HG03280 (cell line): ENCODE results near the gene PCDHA9.
"Not testable (repeated sequence)": the region's sequence is repeated elsewhere in the genome, so short reads cannot be mapped to it uniquely, and the experiment has no call there.

Experiments used
- ATAC-seq: cut with Tn5 transposase; IDR thresholded peaks from one replicate; pipeline ENCODE4 v1.9.1; 2021; ENCODE audit warnings: mild to moderate bottlenecking, moderate library complexity; ENCODE audit not compliant: unreplicated experiment

Gene PCDHA9

GRCh38 chr5:140835622-140836510, 12.3 kb upstream of the PCDHA9 start:
- ATAC-seq: no peak

- no peak for ATAC-seq
Measured at GRCh38 chr5:140840978-140841962, 6.9 kb upstream of the PCDHA9 start, which contains the start of gene PCDHA8. Gene PCDHA8 (plus strand): TSS chr5:140841187. CDS start chr5:140841322, 135 bp downstream.

DNA sequence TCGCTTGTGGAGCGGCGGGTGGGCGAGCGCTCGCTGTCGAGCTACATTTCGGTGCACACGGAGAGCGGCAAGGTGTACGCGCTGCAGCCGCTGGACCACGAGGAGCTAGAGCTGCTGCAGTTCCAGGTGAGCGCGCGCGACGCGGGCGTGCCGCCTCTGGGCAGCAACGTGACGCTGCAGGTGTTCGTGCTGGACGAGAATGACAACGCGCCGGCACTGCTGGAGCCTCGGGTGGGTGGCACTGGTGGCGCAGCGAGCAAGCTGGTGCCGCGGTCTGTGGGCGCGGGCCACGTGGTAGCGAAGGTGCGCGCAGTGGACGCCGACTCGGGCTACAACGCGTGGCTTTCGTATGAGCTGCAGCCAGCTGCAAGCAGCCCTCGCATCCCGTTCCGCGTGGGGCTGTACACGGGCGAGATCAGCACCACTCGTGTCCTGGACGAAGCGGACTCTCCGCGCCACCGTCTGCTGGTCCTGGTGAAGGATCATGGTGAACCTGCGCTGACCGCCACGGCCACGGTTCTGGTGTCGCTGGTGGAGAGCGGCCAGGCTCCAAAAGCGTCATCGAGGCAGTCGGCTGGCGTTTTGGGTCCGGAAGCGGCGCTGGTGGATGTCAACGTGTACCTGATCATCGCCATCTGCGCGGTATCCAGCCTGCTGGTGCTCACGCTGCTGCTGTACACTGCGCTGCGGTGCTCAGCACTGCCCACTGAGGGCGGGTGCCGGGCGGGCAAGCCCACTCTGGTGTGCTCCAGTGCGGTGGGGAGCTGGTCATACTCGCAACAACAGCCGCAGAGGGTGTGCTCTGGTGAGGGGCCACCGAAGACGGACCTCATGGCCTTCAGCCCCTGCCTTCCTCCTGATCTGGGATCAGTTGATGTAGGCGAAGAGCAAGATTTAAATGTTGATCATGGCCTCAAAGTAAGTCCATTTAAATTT, 5.1 kb upstream of the PCDHA9 start:
- no peak for ATAC-seq

- not testable (repeated sequence) for ATAC-seq
Measured at GRCh38 chr5:140849831-140850634, 1.9 kb downstream of the PCDHA9 start.

DNA sequence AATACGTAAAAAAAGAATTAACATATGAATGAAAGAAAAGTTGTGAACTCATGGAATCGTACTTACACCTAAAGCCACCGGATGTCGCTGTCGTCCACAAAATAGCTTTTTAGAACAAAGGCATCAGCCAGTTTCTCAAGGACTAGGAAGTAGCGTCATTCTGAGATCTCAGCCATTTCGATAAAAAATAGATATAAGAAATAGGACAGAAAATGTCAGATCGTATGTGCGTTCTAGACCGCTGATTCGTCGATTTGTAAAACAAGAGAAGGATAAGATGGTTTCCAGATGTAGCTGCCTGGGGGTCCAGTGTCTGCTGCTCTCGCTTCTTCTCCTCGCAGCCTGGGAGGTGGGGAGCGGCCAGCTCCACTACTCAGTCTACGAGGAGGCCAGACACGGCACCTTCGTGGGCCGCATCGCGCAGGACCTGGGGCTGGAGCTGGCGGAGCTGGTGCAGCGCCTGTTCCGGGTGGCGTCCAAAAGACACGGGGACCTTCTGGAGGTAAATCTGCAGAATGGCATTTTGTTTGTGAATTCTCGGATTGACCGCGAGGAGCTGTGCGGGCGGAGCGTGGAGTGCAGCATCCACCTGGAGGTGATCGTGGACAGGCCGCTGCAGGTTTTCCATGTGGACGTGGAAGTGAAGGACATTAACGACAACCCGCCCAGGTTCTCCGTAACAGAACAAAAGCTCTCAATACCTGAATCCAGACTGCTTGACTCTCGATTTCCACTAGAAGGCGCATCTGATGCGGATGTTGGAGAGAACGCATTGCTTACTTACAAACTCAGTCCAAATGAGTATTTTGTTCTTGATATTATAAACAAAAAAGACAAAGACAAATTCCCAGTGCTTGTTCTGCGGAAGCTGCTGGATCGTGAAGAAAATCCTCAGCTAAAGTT, 7.8 kb downstream of the PCDHA9 start, which contains the start of gene PCDHA10:
TSS of gene PCDHA10 (plus strand) at position 126 of the 903 bp plus-strand sequence. CDS start at position 278, 152 bp downstream.
- ATAC-seq: no peak

DNA sequence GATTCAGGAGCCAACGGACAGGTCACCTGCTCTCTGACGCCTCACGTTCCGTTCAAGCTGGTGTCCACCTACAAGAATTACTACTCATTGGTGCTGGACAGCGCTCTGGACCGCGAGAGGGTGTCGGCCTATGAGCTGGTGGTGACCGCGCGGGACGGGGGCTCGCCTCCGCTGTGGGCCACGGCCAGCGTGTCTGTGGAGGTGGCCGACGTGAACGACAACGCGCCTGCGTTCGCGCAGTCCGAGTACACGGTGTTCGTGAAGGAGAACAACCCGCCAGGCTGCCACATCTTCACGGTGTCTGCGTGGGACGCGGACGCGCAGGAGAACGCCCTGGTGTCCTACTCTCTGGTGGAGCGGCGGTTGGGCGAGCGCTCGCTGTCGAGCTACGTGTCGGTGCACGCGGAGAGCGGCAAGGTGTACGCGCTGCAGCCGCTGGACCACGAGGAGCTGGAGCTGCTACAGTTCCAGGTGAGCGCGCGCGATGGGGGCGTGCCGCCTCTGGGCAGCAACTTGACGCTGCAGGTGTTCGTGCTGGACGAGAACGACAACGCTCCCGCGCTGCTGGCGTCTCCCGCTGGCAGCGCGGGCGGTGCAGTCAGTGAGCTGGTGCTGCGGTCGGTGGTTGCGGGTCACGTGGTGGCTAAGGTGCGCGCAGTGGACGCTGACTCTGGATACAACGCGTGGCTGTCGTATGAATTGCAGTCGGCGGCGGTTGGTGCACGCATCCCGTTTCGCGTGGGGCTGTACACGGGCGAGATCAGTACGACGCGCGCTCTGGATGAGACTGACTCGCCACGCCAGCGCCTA, 9.2 kb downstream of the PCDHA9 start:
- no peak for ATAC-seq

GRCh38 chr5:140857987-140858240, 9.7 kb downstream of the PCDHA9 start:
- no peak for ATAC-seq

GRCh38 chr5:140862441-140863295, 14.5 kb downstream of the PCDHA9 start:
- no peak for ATAC-seq

GRCh38 chr5:140868721-140869554, 20.8 kb downstream of the PCDHA9 start, which contains the start of gene PCDHA11:
Gene PCDHA11 (plus strand): TSS chr5:140868957. CDS start chr5:140869104, 147 bp downstream.
- ATAC-seq: no peak

- no peak for ATAC-seq
Measured at GRCh38 chr5:140869555-140869886, 21.3 kb downstream of the PCDHA9 start.

GRCh38 chr5:140870221-140871201, 22.3 kb downstream of the PCDHA9 start:
- ATAC-seq: no peak

DNA sequence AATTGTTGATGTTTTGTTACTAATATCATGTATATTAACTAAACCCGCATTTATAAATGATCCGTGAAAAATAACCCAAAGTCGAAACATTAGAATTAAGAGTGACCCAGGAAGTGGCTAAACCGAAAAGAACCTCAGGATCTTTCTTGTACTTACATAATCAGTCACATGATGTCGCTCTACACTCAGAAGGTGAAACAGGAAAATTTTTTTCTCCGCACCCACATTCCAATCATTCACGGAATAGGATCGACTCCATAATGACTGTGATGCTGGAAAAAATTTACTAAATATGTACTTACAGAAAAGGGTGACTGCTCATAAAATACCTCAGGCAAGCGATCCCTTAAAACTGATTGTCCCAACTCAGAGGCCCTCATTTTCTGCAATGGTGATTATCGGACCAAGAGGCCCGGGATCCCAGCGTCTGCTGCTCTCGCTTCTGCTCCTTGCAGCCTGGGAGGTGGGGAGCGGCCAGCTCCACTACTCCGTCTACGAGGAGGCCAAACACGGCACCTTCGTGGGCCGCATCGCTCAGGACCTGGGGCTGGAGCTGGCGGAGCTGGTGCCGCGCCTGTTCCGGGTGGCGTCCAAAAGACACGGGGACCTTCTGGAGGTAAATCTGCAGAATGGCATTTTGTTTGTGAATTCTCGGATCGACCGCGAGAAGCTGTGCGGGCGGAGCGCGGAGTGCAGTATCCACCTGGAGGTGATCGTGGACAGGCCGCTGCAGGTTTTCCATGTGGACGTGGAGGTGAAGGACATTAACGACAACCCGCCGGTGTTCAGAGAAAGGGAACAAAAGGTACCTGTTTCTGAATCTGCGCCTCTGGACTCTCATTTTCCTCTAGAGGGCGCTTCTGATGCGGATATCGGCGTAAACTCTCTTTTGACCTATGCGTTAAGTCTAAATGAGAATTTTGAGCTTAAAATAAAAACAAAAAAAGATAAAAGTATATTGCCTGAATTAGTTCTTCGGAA, 27.2 kb downstream of the PCDHA9 start, which contains the start of gene PCDHA12:
TSS of gene PCDHA12 (plus strand) at position 224 of the 981 bp plus-strand sequence. CDS start at position 389, 165 bp downstream.
- ATAC-seq: no peak

DNA sequence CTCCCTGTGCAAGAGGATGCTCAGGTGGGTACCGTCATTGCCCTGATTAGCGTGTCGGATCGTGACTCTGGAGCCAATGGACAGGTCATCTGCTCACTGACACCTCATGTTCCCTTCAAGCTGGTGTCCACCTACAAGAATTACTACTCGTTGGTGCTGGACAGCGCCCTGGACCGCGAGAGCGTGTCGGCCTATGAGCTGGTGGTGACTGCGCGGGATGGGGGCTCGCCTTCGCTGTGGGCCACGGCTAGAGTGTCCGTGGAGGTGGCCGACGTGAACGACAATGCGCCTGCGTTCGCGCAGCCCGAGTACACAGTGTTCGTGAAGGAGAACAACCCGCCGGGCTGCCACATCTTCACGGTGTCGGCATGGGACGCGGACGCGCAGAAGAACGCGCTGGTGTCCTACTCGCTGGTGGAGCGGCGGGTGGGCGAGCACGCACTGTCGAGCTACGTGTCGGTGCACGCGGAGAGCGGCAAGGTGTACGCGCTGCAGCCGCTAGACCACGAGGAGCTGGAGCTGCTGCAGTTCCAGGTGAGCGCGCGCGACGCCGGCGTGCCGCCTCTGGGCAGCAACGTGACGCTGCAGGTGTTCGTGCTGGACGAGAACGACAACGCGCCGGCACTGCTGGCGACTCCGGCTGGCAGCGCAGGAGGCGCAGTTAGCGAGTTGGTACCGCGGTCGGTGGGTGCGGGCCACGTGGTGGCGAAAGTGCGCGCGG, 28.5 kb downstream of the PCDHA9 start:
- not testable (repeated sequence) for ATAC-seq
